Osteocyte (in vitro differentiated cells): ENCODE results near the gene PTX4. TPM values are rescaled to one million over a fixed set of nuclear protein-coding genes. Genes with fewer than 3 reads are reported as not detected.

Experiments
- DNase-seq: peaks from one replicate; pipeline ENCODE4 v3.0.0; 2021; ENCODE audit warnings: mixed read lengths; ENCODE audit not compliant: unreplicated experiment; ENCODE audit errors: extremely low spot score
- H3K27ac Mint-ChIP-seq: one replicate; pipeline ENCODE4 v1.8.0; 2021; ENCODE audit warnings: mild to moderate bottlenecking, mixed read lengths; ENCODE audit not compliant: unreplicated experiment
- H3K27me3 Mint-ChIP-seq: one replicate; pipeline ENCODE4 v1.8.0; 2021; ENCODE audit warnings: mixed read lengths; ENCODE audit not compliant: unreplicated experiment
- H3K36me3 Mint-ChIP-seq: one replicate; pipeline ENCODE4 v1.8.0; 2021; ENCODE audit warnings: mixed read lengths; ENCODE audit not compliant: unreplicated experiment
- H3K4me1 Mint-ChIP-seq: one replicate; pipeline ENCODE4 v1.8.0; 2021; ENCODE audit warnings: mixed read lengths; ENCODE audit not compliant: unreplicated experiment
- H3K4me3 Mint-ChIP-seq: one replicate; pipeline ENCODE4 v1.8.0; 2021; ENCODE audit warnings: mild to moderate bottlenecking, moderate library complexity, mixed read lengths; ENCODE audit not compliant: unreplicated experiment
- H3K9me3 Mint-ChIP-seq: one replicate; pipeline ENCODE4 v1.8.0; 2021; ENCODE audit warnings: mixed read lengths; ENCODE audit not compliant: unreplicated experiment
- total RNA-seq: library from RNA; stranded (reverse); gene quantifications from 2 replicates; pipeline ENCODE4 v1.2.1, GENCODE V29; 2021
- TF ChIP-seq, protein P1 (sequence below): fragments of 200-600 bp; sonication (generic); IDR thresholded peaks from 2 replicates; pipeline ENCODE4 v1.5.0; 2021; ENCODE audit warnings: antibody characterized with exemption, mild to moderate bottlenecking, moderate library complexity

PTX4 gene
- total RNA-seq, 1 donor from 2014 or later, result not detected

DNA sequence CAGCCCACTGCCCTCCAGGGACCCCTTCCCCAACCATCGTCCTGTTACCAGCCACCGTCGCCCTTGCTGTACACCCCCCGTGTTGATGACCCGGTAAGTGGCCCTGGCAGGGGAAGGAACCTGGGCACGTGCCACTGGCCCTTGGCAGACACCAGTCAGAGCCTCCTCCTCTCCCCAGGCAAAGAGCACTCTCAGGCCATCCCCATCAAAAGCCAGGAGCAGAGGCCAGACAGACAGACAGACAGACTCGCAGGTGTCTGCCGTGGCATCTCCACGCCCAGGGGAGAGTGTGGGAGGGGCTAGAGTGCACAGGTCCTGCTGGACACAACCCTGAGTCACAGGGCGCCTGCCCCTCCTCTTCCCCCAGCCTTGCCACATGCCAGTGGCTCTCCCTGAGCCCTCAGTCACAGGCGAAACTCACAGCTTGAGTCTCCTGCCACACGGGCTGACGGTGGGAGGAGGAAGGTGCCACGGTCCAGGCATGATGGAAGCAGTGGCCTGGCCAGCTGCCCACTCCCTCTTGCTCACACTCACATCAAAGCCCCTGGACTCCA is 21.7 kb downstream of the PTX4 start:
- no peaks in the 10 kb centered on the region for H3K9me3 Mint-ChIP-seq
- peaks cover 5% of the 10 kb centered on the region for H3K36me3 Mint-ChIP-seq
- H3K4me1 Mint-ChIP-seq, result peaks cover 16% of the 10 kb centered on the region
- TF ChIP-seq, protein P1, sequence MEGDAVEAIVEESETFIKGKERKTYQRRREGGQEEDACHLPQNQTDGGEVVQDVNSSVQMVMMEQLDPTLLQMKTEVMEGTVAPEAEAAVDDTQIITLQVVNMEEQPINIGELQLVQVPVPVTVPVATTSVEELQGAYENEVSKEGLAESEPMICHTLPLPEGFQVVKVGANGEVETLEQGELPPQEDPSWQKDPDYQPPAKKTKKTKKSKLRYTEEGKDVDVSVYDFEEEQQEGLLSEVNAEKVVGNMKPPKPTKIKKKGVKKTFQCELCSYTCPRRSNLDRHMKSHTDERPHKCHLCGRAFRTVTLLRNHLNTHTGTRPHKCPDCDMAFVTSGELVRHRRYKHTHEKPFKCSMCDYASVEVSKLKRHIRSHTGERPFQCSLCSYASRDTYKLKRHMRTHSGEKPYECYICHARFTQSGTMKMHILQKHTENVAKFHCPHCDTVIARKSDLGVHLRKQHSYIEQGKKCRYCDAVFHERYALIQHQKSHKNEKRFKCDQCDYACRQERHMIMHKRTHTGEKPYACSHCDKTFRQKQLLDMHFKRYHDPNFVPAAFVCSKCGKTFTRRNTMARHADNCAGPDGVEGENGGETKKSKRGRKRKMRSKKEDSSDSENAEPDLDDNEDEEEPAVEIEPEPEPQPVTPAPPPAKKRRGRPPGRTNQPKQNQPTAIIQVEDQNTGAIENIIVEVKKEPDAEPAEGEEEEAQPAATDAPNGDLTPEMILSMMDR, result no peak
- H3K27me3 Mint-ChIP-seq, result no peaks in the 10 kb centered on the region
- H3K4me3 Mint-ChIP-seq, result no peak overlapping the region
- no peak overlapping the region for H3K27ac Mint-ChIP-seq
- DNase-seq, result no peak

DNA sequence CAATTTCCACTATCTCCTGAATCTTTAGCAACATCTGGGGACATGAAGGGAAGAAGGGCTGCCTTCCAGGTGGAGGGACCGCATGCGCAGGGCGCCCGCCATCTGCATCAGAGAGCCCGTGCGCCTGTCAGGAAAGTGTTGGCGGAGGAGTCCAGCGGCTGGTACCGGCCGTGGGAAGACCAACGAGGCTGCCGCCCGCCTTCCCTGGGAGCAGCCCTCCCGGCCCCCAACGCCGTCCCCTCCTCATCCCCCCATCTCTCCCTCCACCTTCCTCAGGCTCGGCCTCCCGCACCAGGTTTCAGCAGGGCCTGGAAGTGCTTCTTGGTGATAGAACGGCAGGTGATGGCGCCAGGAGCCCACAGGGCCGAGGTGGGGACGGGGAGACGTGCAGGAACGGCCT is 22.7 kb downstream of the PTX4 start:
- Mint-ChIP-seq H3K4me3 (no peak overlapping the region), H3K27ac (no peak overlapping the region), H3K4me1 (peaks cover 7% of the 10 kb centered on the region), H3K27me3 (no peaks in the 10 kb centered on the region), H3K36me3 (peaks cover 5% of the 10 kb centered on the region), H3K9me3 (no peaks in the 10 kb centered on the region)
- no peak for DNase-seq
- TF ChIP-seq, protein P1, result no peak

DNA sequence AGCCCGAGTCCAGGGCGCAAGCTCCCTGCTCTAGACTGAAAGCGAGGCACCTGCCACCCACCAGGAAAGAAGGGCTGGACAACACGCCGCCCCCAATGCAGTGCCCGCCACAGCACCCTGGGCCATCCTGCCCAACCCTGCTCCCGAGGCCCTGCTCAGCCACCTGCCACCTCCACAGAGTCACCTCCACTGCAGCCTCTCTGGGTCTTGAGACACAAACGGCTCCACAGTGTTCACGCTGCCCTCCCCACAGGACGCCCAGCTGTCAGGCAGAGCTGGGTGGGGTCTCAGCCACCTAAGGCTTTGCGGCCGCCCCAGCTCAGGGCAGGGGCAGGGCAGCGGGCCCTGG is 23.2 kb downstream of the PTX4 start:
- TF ChIP-seq, protein P1, result no peak
- Mint-ChIP-seq H3K4me1 (peaks cover 4% of the 10 kb centered on the region), H3K27me3 (no peaks in the 10 kb centered on the region), H3K27ac (no peak overlapping the region), H3K36me3 (peaks cover 7% of the 10 kb centered on the region), H3K4me3 (no peak overlapping the region), H3K9me3 (no peaks in the 10 kb centered on the region)
- no peak for DNase-seq

DNA sequence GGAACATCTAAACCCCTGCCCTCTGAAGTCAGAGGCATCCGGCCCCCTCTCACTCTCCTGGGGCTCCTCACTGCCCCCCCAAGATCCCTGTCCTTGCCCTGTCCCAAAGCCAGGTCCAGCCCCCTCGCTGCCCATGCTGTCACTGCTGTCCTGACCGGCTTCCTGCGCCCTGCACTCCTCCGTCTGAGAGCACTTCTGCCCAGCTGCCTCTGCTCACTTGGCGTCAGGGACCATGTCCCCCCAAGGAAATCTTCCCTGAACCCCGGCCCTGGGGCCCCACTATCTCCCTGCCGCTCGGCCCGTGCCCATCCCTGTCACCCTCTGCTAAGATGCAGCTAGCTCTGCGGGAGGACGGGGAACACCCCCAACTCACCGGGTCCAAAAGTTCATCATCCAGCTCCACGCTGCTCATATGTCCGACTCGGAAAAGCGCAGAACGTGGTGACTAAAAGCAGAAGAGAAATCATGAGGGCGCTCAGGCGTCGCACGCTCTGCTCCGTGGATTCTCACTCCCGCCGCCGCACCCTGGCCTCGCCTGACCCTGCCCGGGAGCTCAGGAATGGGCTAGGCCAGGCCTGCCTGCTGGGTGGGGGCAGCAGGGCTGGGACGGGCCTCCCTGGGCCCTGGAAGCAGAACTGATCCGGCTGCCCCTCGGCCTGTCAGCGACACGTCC is 23.7 kb downstream of the PTX4 start:
- Mint-ChIP-seq H3K27ac (no peak overlapping the region), H3K4me3 (no peak overlapping the region)
- no peak for DNase-seq

DNA sequence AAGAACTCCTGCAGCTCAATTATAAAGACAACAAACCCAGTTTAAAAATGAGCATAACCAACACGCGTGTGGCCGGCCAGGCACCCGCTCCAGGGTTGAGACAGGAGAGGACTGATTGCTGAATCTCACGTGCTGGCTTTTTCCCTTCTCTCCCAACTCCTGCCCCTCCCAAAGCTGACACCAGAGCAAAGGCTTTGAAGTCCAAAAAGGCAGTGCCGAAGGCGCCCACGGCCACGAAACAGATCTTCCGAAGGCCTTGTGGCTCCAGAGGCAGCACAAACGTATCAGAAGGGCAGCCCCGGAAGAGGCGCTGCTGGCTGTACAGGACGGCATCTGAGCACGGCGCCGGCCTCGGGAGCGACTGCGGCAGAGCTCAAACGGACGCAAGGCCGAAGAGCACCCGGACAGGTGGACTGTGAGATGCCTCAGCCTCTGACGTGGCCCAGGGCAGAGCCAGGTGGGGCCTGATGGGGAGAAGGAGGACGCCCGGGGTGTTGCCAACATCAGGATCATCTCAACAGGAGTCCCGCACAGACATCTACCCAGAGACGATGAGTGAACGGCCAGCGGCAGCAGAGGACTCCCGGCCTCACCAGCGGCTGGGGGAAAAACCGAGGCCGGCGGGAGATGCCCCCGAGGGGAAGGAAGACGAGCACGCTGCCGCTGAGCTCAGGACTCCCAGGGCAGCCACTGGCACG is 24.4 kb downstream of the PTX4 start:
- H3K9me3 Mint-ChIP-seq, result no peaks in the 10 kb centered on the region
- H3K27me3 Mint-ChIP-seq, result no peaks in the 10 kb centered on the region
- H3K36me3 Mint-ChIP-seq, result peaks cover 7% of the 10 kb centered on the region
- DNase-seq, result no peak
- H3K4me1 Mint-ChIP-seq, result no peaks in the 10 kb centered on the region
- no peak overlapping the region for H3K4me3 Mint-ChIP-seq
- TF ChIP-seq, protein P1, result no peak
- H3K27ac Mint-ChIP-seq, result no peak overlapping the region

More for the DNA sequence above, 23.7 kb downstream of the PTX4 start:
- no peaks in the 10 kb centered on the region for H3K4me1 Mint-ChIP-seq
- no peaks in the 10 kb centered on the region for H3K9me3 Mint-ChIP-seq
- H3K27me3 Mint-ChIP-seq, result no peaks in the 10 kb centered on the region
- peaks cover 7% of the 10 kb centered on the region for H3K36me3 Mint-ChIP-seq
- TF ChIP-seq, protein P1, result no peak
